GM23248 (cell line): ENCODE data around the gene PARP8.
"Not testable (repeated sequence)": the region's sequence is repeated elsewhere in the genome, so short reads cannot be mapped to it uniquely, and the experiment has no call there.

Experiments used
- EZH2 ChIP-seq: fragments of 200-600 bp; sonication (generic); IDR thresholded peaks from 2 replicates; pipeline ENCODE4 v1.6.1; 2018; ENCODE audit warnings: antibody characterized with exemption, mild to moderate bottlenecking; ENCODE audit not compliant: insufficient read depth, poor library complexity, severe bottlenecking
- EZH2phosphoT487 ChIP-seq: fragments of 200-600 bp; sonication (generic); IDR thresholded peaks from 2 replicates; pipeline ENCODE4 v1.6.1; 2018; ENCODE audit warnings: antibody characterized with exemption, moderate library complexity, mild to moderate bottlenecking, low read depth; ENCODE audit not compliant: insufficient read depth

- not testable (repeated sequence) for TF ChIP-seq EZH2phosphoT487, EZH2
These were observed 28.9 kb upstream of the PARP8 start for GRCh38 chr5:50637576-50637975.
